Measurements from ENCODE around the gene KCNIP1.

GRCh38 chr5:170633235-170634081 is 129.6 kb downstream of the KCNIP1 start:
- TF ChIP-seq CTCF (IDR thresholded peaks at IDR 0.05; ENCODE audit: control extremely low read depth in 1 of 3, insufficient read depth in 1 of 3, low read depth in 1 of 3, low read length in 3 of 3) (no peak), EP300 (IDR thresholded peaks at IDR 0.05; ENCODE audit: borderline replicate concordance in 1 of 2, low read depth in 2 of 2, low read length in 2 of 2) (no peak)

Measured in H1 (cell line).